Islet of Langerhans (tissue), 1 donor: ENCODE data around the gene BAD.

Source experiments
- FAIRE-seq: peaks from one replicate; lab custom pipeline; 2011; peaks lifted over from hg19 to GRCh38; lab: Jason Lieb, UNC

BAD gene

DNA sequence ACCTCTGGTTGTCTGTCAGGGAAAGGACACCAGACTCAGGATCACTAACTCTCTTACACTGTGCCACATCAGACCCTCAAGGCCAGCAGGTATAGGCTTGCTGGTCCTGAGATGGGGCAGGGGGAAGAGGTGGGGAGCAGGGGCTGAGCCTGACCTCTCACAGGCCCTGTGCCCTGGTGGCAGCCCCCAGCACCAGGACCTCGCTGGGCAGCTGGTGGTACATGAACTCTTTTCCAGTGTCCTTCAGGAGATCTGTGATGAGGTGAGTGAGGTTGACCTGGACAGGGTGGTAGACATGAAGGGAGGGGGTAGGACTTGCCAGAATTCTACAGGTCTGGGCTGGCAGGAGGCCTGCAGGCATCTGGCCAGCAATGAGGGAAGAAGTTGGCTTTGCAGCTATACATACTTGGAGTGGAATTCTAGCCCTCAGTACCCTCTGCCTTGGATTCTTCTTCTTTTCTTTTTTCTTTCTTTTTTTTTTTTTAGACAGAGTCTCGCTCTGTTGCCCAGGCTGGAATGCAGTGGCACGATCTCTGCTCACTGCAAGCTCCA, 57.0 kb downstream of the BAD start:
- no peak for FAIRE-seq

DNA sequence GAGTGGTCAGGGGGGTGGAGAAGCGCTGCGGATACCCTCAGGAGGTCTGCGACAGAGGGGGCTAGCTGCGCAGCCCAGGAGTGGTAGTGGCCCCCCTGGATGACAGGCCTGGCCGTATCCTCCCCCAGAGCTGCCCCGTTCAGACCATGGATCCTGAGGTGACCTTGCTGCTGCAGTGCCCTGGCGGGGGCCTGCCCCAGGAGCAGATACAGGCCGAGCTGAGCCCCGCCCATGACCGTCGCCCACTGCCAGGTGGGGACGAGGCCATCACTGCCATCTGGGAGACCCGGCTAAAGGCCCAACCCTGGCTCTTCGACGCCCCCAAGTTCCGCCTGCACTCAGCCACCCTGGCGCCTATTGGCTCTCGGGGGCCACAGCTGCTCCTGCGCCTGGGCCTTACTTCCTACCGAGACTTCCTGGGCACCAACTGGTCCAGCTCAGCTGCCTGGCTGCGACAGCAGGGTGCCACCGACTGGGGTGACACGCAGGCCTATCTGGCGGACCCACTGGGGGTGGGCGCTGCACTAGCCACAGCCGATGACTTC, 57.9 kb downstream of the BAD start:
- FAIRE-seq: no peak

DNA sequence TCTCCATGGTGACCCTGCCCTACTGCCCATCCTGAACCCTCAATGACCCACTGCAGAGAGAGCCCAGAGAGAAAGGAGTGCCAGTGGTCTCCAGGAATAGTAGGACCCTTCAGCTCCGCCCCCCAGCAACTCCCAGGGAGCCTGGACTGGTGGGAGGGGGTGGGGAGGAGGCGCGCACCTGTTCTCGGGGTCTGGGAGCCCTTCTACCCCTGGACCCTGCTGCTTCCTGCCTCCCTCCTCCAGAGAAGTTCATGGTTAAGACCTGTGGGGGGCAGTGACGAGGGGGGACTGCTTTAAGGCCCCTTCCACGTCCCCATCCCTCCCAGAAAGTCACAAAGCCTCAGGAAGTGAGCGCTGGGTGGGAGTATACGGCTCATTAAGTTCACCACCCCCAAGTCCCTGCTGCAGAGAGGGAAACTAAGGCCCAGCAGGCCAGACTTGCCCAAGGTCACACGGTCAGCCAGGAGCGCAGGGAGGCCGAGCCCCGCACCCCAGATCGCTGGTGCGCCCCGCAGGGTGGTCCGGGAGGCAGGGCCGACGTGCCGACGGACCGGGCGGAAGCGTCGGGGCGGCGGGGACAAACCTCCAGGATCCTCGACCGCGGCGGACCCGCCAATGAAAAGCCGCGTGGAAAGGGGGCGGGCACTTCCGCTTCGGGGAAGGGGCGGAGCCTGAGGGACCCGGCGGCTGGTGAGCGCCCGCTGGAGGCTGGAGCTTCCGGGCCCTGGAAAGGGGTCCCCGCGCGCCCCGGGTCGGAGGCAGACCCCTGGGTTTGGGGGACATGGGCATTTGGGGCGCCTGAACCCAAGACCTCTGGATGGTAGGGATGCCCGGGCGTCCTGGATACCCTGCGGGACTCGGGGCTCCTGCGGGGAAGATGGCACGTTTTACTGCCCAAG, 58.6 kb downstream of the BAD start, which contains the start of the genes NUDT22 and TRPT1:
NUDT22 (plus strand) TSS at position 667 of the 899 bp plus-strand sequence. CDS start 379 bp downstream, outside the sequence.
TRPT1 (minus strand) TSS at position 579 of the 899 bp plus-strand sequence; CDS start at position 253, 326 bp downstream.
- no peak for FAIRE-seq

DNA sequence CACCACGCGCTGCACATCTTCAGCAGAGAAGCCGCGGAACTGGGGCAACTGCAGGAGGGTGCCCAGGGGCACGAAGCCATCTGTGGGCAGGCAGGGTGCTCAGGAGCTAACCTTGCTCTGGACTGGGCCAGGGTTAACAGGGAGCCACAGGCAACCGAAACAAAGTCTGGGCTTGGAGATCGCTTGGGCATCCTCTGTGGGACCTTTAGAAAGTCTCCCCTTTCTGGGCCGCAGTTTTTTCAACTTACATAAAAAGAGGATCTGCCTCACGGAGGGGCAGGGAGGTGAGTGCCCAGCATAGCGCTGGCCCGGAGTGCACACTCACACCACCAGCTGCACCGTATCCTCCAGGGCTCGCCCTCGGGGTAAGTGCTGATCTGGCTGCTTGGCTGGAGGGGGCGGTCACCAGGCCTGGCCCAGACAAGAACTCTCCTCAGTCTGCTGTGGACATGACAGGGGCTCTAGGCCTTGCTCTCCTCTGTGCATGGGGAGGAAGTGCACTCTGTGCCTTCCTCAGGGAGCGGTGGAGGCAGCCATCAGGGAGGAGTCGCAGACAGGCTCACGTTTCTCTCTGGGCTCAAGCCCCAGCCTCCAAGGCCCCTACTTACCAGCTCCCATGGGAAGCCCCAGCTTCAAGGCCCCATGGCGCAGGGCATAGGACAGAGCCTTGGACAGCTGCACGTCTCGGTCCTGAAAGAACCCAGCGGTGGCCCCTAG, 59.4 kb downstream of the BAD start:
- no peak for FAIRE-seq

DNA sequence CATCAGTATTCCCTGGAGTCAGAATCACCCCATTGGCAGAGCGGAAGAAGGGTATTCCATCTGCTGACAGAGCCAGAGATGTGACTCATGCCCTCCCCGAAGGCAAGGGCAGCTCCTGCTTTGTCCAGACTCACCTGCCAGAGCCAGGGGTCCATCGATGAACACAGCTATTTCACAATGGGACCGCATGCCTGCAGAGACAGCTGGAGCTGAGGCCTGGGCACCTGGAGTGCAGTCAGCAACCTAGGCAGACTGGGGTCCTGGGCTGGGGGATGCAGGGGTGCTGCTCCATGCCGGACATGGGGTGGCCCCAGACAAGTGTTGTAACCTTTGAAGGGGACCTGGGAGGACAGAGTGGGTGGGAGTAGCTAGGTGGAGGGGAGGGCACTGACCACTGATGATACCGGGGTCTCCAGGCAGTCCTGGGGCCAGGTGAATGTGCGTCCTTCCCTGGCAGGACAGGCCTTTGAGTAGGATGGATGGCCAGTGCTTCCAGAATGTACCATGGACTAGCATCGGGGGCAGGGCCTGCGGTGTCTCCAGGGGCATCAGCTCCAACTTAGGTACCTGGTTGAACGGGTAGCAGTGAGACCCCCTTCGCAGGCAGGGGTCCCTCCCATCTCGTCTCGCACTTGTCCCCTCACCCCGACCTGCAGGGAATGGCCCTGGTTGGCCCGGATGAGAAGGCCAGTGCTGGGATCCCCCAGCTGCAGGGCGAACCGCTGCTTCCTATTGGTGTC, 60.1 kb downstream of the BAD start:
- FAIRE-seq: no peak

DNA sequence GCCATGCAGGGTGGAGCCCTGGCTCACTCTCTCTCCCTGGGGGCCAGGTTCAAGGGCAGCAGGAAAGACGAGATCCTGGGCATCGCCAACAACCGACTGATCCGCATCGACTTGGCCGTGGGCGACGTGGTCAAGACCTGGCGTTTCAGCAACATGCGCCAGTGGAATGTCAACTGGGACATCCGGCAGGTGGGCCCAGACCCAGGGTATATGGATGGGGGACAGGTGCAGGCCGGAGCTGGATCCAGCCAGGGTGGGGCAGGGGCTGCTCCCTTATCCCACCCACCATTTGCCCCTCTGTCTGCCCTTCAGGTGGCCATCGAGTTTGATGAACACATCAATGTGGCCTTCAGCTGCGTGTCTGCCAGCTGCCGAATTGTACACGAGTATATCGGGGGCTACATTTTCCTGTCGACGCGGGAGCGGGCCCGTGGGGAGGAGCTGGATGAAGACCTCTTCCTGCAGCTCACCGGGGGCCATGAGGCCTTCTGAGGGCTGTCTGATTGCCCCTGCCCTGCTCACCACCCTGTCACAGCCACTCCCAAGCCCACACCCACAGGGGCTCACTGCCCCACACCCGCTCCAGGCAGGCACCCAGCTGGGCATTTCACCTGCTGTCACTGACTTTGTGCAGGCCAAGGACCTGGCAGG, 61.3 kb downstream of the BAD start:
- no peak for FAIRE-seq

DNA sequence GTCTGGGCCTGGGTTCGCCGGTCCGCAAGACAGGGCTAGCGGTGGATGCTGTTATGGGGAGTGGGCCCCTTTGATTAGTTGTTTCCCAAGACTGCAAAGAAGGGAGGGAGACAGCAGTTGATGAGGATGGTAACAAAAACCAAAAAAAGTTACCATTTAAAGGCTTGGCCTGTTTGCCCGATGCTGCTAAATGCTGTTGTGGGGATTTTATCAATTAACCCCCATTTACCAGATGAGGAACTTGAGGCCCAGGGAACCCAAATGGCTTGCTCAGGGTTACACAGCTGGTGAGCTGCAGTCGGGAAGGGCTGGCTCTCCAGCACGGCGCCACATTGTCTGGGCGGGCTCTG, 61.8 kb downstream of the BAD start:
- no peak for FAIRE-seq

DNA sequence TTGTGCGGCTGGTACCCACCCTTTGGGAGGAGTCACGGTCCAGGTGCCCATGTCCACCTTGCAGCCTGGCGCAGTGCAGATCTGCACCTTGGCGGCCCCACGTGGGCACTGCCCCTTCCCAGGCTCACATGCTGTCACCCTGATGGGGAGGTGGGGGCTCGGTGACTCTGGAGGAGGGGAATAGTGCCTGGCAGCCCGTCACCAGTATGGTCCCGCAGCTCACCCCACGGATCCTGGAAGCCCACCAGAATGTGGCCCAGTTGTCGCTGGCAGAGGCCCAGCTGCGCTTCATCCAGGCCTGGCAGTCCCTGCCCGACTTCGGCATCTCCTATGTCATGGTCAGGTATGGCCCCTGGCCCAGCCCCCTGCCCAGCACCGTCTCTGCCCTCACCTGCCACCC, 63.7 kb downstream of the BAD start:
- FAIRE-seq: no peak

DNA sequence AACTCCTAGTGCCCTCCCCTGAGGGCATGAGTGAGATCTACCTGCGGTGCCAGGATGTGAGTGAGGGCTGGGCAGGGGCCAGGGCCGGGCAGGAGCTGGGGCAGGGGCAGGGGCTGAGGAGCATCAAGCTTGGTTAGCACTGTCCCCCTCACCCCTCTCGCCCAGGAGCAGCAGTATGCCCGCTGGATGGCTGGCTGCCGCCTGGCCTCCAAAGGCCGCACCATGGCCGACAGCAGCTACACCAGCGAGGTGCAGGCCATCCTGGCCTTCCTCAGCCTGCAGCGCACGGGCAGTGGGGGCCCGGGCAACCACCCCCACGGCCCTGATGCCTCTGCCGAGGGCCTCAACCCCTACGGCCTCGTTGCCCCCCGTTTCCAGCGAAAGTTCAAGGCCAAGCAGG, 64.2 kb downstream of the BAD start:
- no peak for FAIRE-seq
